H9 (cell line): ENCODE measurements around the gene GPR176. TPM values are rescaled to one million over a fixed set of nuclear protein-coding genes. Genes with fewer than 3 reads are reported as not detected.

Experiments
- DNase-seq: peaks from one replicate; pipeline ENCODE4 v3.0.0-alpha.2; 2017
- H2AFZ ChIP-seq: one replicate; pipeline ENCODE4 v1.6.1; 2013; ENCODE audit warnings: mild to moderate bottlenecking, low read length, control low read depth, moderate library complexity
- H2AK5ac ChIP-seq: 2 replicates; pipeline ENCODE4 v1.6.1; 2013; ENCODE audit warnings: low read length, control low read depth, mixed read lengths; ENCODE audit not compliant: insufficient read length
- H2BK120ac ChIP-seq: one replicate; pipeline ENCODE4 v1.6.1; 2013; ENCODE audit warnings: low read depth, mild to moderate bottlenecking, low read length, control low read depth, inconsistent platforms; ENCODE audit not compliant: poor library complexity, severe bottlenecking
- H2BK12ac ChIP-seq: 2 replicates; pipeline ENCODE4 v1.6.1; 2013; ENCODE audit warnings: low read length, control low read depth, mixed read lengths, low read depth; ENCODE audit not compliant: insufficient read length
- H2BK15ac ChIP-seq: 2 replicates; pipeline ENCODE4 v1.6.1; 2013; ENCODE audit warnings: low read depth, low read length, control low read depth
- H2BK20ac ChIP-seq: one replicate; pipeline ENCODE4 v1.6.1; 2013; ENCODE audit warnings: low read depth, mild to moderate bottlenecking, low read length, control low read depth, inconsistent platforms; ENCODE audit not compliant: poor library complexity, severe bottlenecking
- H2BK5ac ChIP-seq: 2 replicates; pipeline ENCODE4 v1.6.1; 2013; ENCODE audit warnings: low read length, control low read depth, mixed read lengths; ENCODE audit not compliant: insufficient read length
- H3K14ac ChIP-seq: 2 replicates; pipeline ENCODE4 v1.6.1; 2013; ENCODE audit warnings: low read length, control low read depth; ENCODE audit not compliant: insufficient read depth
- H3K18ac ChIP-seq: 2 replicates; pipeline ENCODE4 v1.6.1; 2013; ENCODE audit warnings: low read depth, mild to moderate bottlenecking, mixed read lengths, low read length, control low read depth; ENCODE audit not compliant: insufficient read length
- H3K23ac ChIP-seq: 2 replicates; pipeline ENCODE4 v1.6.1; 2013; ENCODE audit warnings: low read length, control low read depth, mixed read lengths, low read depth; ENCODE audit not compliant: insufficient read length
- H3K23me2 ChIP-seq: 2 replicates; pipeline ENCODE4 v1.6.1; 2013; ENCODE audit warnings: low read depth, mild to moderate bottlenecking, mixed read lengths, low read length, control low read depth; ENCODE audit not compliant: insufficient read length, poor library complexity, severe bottlenecking
- H3K27ac ChIP-seq: 2 replicates; pipeline ENCODE4 v1.5.1; 2013; ENCODE audit warnings: low read length, control low read depth, mixed read lengths, low read depth; ENCODE audit not compliant: insufficient read length
- H3K27me3 ChIP-seq: 2 replicates; pipeline ENCODE4 v1.6.1; 2013; ENCODE audit warnings: low read length, control low read depth, inconsistent platforms; ENCODE audit not compliant: insufficient read depth
- H3K4ac ChIP-seq: 2 replicates; pipeline ENCODE4 v1.6.1; 2013; ENCODE audit warnings: low read depth, mild to moderate bottlenecking, control low read depth, inconsistent platforms, low read length, moderate library complexity
- H3K4me1 ChIP-seq: 2 replicates; pipeline ENCODE4 v1.6.1; 2013; ENCODE audit warnings: low read length, control low read depth, inconsistent platforms; ENCODE audit not compliant: insufficient read depth
- H3K4me2 ChIP-seq: 2 replicates; pipeline ENCODE4 v1.6.1; 2013; ENCODE audit warnings: low read length, control low read depth, mixed read lengths; ENCODE audit not compliant: insufficient read length, insufficient read depth
- H3K56ac ChIP-seq: 2 replicates; pipeline ENCODE4 v1.6.1; 2013; ENCODE audit warnings: low read depth, mild to moderate bottlenecking, mixed read lengths, low read length, control low read depth; ENCODE audit not compliant: insufficient read length
- H3K79me1 ChIP-seq: 2 replicates; pipeline ENCODE4 v1.6.1; 2013; ENCODE audit warnings: low read depth, mild to moderate bottlenecking, moderate library complexity, low read length, control low read depth, inconsistent platforms; ENCODE audit not compliant: insufficient read depth, poor library complexity, severe bottlenecking
- H3K79me2 ChIP-seq: 2 replicates; pipeline ENCODE4 v1.6.1; 2013; ENCODE audit warnings: low read length, control low read depth, inconsistent platforms; ENCODE audit not compliant: insufficient read depth
- H3K9ac ChIP-seq: 2 replicates; pipeline ENCODE4 v1.6.1; 2013; ENCODE audit warnings: low read length, control low read depth, mixed read lengths; ENCODE audit not compliant: insufficient read length; ENCODE audit errors: extremely low read depth
- H3K9me3 ChIP-seq: one replicate; pipeline ENCODE4 v1.6.1; 2013; ENCODE audit warnings: low read depth, low read length, inconsistent platforms; ENCODE audit not compliant: control insufficient read depth
- H3T11ph ChIP-seq: one replicate; pipeline ENCODE4 v1.6.1; 2013; ENCODE audit warnings: mild to moderate bottlenecking, low read length, control low read depth, inconsistent platforms
- H4K20me1 ChIP-seq: one replicate; pipeline ENCODE4 v1.6.1; 2013; ENCODE audit not compliant: control insufficient read depth, insufficient read length, insufficient read depth
- H4K5ac ChIP-seq: 2 replicates; pipeline ENCODE4 v1.6.1; 2013; ENCODE audit warnings: low read depth, mild to moderate bottlenecking, mixed read lengths, low read length, control low read depth; ENCODE audit not compliant: insufficient read length
- H4K8ac ChIP-seq: replicated peaks from 2 replicates; pipeline ENCODE4 v1.6.1; 2013; ENCODE audit warnings: low read length, control low read depth, mixed read lengths, low read depth; ENCODE audit not compliant: insufficient read length
- H4K91ac ChIP-seq: 2 replicates; pipeline ENCODE4 v1.6.1; 2013; ENCODE audit warnings: low read depth, mild to moderate bottlenecking, moderate library complexity, mixed read lengths, low read length, control low read depth; ENCODE audit not compliant: insufficient read length
- H3K27ac Mint-ChIP-seq, 3 experiments: 2 replicates in 2 of 3; 3 replicates in 1 of 3; pipeline ENCODE4 v1.8.0; 2020 to 2021; ENCODE audit warnings: mixed read lengths in 3 of 3, mild to moderate bottlenecking in 1 of 3, moderate library complexity in 1 of 3
- H3K27me3 Mint-ChIP-seq: 2 replicates; pipeline ENCODE4 v1.8.0; 2021; ENCODE audit warnings: low read depth, mild to moderate bottlenecking, moderate library complexity, mixed read lengths
- H3K36me3 Mint-ChIP-seq, 3 experiments: 2 replicates in 2 of 3; 3 replicates in 1 of 3; pipeline ENCODE4 v1.8.0; 2020 to 2021; ENCODE audit warnings: low read depth in 3 of 3, mixed read lengths in 3 of 3; ENCODE audit not compliant: insufficient read depth in 1 of 3
- H3K4me1 Mint-ChIP-seq, 2 experiments: 2 replicates each; pipeline ENCODE4 v1.8.0; 2020; ENCODE audit warnings: mixed read lengths in 2 of 2
- H3K4me3 Mint-ChIP-seq, 2 experiments: 2 replicates in 1 of 2; 3 replicates in 1 of 2; pipeline ENCODE4 v1.8.0; 2020 to 2021; ENCODE audit warnings: mild to moderate bottlenecking in 2 of 2, mixed read lengths in 2 of 2, moderate library complexity in 1 of 2
- H3K9me3 Mint-ChIP-seq, 2 experiments: 2 replicates in 1 of 2; 3 replicates in 1 of 2; pipeline ENCODE4 v1.8.0; 2020; ENCODE audit warnings: mild to moderate bottlenecking in 2 of 2, mixed read lengths in 2 of 2, moderate library complexity in 1 of 2
- WGBS: extraction: QIAGEN DNeasy Blood & Tissue Kit; methylation state at CpG from one replicate; pipeline ENCODE4 v1.1.7; 2013; ENCODE audit warnings: missing lambda C conversion rate, low lambda C conversion rate, mixed read lengths; ENCODE audit not compliant: insufficient read length; ENCODE audit errors: extremely low coverage; 5-methylcytosine and 5-hydroxymethylcytosine counted together
- total RNA-seq: library from RNA; stranded (reverse); gene quantifications from 2 replicates; pipeline ENCODE4 v1.2.1, GENCODE V29; 2021
- TF ChIP-seq, protein P1 (sequence below): fragments of 200-600 bp; sonication (generic); conservative IDR thresholded peaks from 3 replicates; pipeline ENCODE4 v1.8.0; 2021; ENCODE audit warnings: antibody characterized with exemption, mild to moderate bottlenecking

GPR176 gene
- total RNA-seq, 1 experiment from 2014 or later = 132 TPM

GRCh38 chr15:39845582-39845981, 74.5 kb downstream of the GPR176 start:
- Histone ChIP-seq H3K23ac (no peak overlapping the region), H2BK5ac (no peak overlapping the region), H3K9me3 (no peaks in the 10 kb centered on the region), H3K79me2 (peaks cover 30% of the 10 kb centered on the region; the same call in 1 of the 2 replicates), H4K91ac (no peak overlapping the region), H3K27ac (no peak overlapping the region), H3T11ph (no peak overlapping the region), H4K8ac (no peak overlapping the region), H4K5ac (no peak overlapping the region), H3K4ac (no peak overlapping the region), H2BK15ac (no peak overlapping the region), H3K27me3 (no peaks in the 10 kb centered on the region), H2BK120ac (no peak overlapping the region), H4K20me1 (no peaks in the 10 kb centered on the region), H3K79me1 (peaks cover 5% of the 10 kb centered on the region), H3K56ac (no peak overlapping the region), H2AK5ac (no peak overlapping the region), H3K4me2 (no peak overlapping the region), H2BK20ac (no peak overlapping the region), H3K4me1 (peaks cover 3% of the 10 kb centered on the region), H3K14ac (no peak overlapping the region), H3K9ac (no peak overlapping the region), H3K23me2 (no peaks in the 10 kb centered on the region), H2BK12ac (no peak overlapping the region), H2AFZ (no peak overlapping the region), H3K18ac (peak overlapping the region; percentile 16)
- Mint-ChIP-seq H3K4me3 (no peak overlapping the region), H3K36me3 (peaks cover 20 to 33% (median 23%) of the 10 kb centered on the region in 3 experiments), H3K27ac (peak overlapping the region in 2 of 3 experiments; percentile 74 to 91; a peak in 4 of 7 replicates), H3K9me3 (peaks cover 4 to 11% of the 10 kb centered on the region in 2 experiments; a peak in 2 of 5 replicates), H3K27me3 (no peaks in the 10 kb centered on the region), H3K4me1 (peaks cover 39 to 79% of the 10 kb centered on the region in 2 experiments)
- TF ChIP-seq, protein P1, sequence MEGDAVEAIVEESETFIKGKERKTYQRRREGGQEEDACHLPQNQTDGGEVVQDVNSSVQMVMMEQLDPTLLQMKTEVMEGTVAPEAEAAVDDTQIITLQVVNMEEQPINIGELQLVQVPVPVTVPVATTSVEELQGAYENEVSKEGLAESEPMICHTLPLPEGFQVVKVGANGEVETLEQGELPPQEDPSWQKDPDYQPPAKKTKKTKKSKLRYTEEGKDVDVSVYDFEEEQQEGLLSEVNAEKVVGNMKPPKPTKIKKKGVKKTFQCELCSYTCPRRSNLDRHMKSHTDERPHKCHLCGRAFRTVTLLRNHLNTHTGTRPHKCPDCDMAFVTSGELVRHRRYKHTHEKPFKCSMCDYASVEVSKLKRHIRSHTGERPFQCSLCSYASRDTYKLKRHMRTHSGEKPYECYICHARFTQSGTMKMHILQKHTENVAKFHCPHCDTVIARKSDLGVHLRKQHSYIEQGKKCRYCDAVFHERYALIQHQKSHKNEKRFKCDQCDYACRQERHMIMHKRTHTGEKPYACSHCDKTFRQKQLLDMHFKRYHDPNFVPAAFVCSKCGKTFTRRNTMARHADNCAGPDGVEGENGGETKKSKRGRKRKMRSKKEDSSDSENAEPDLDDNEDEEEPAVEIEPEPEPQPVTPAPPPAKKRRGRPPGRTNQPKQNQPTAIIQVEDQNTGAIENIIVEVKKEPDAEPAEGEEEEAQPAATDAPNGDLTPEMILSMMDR = no peak
- no CpG with 5 or more reads among the region's 5 CpGs for WGBS
- DNase-seq = no peak
